Smooth muscle cell (in vitro differentiated cells): ENCODE results near the gene OR2L3. TPM values are rescaled to one million over a fixed set of nuclear protein-coding genes. Genes with fewer than 3 reads are reported as not detected.

ENCODE experiments used
- DNase-seq: peaks from one replicate; lab custom pipeline; 2025; ENCODE audit not compliant: unreplicated experiment; lab: John Stamatoyannopoulos, UW
- H2AFZ ChIP-seq: fragments of 200-600 bp; sonication (generic); 2 replicates; pipeline ENCODE4 v1.6.0; 2016; ENCODE audit warnings: antibody characterized with exemption, low read depth, mild to moderate bottlenecking
- H3F3A ChIP-seq: fragments of 200-600 bp; sonication (generic); 2 replicates; pipeline ENCODE4 v1.6.0; 2017; ENCODE audit warnings: antibody characterized with exemption, low read depth
- H3K27ac ChIP-seq: fragments of 200-600 bp; sonication (generic); 2 replicates; pipeline ENCODE4 v1.5.1; 2016; ENCODE audit warnings: low read depth, mild to moderate bottlenecking
- H3K27me3 ChIP-seq: fragments of 200-600 bp; sonication (generic); 2 replicates; pipeline ENCODE4 v1.6.1; 2016; ENCODE audit warnings: low read depth, mild to moderate bottlenecking
- H3K36me3 ChIP-seq: fragments of 200-600 bp; sonication (generic); 2 replicates; pipeline ENCODE4 v1.5.1; 2016; ENCODE audit warnings: low read depth
- H3K4me1 ChIP-seq: fragments of 200-600 bp; sonication (generic); 2 replicates; pipeline ENCODE4 v1.5.1; 2016; ENCODE audit warnings: low read depth
- H3K4me2 ChIP-seq: fragments of 200-600 bp; sonication (generic); 2 replicates; pipeline ENCODE4 v1.6.0; 2016; ENCODE audit warnings: mild to moderate bottlenecking
- H3K4me3 ChIP-seq: fragments of 200-600 bp; sonication (generic); 2 replicates; pipeline ENCODE4 v1.5.1; 2016; ENCODE audit warnings: mild to moderate bottlenecking
- H3K79me2 ChIP-seq: fragments of 200-600 bp; sonication (generic); 2 replicates; pipeline ENCODE4 v1.6.0; 2016; ENCODE audit warnings: low read depth, mild to moderate bottlenecking
- H3K9ac ChIP-seq: fragments of 200-600 bp; sonication (generic); 2 replicates; pipeline ENCODE4 v1.6.0; 2016; ENCODE audit warnings: low read depth
- H3K9me3 ChIP-seq: fragments of 200-600 bp; sonication (generic); replicated peaks from 2 replicates; pipeline ENCODE4 v1.5.1; 2016; ENCODE audit warnings: low read depth
- H4K20me1 ChIP-seq: fragments of 200-600 bp; sonication (generic); 2 replicates; pipeline ENCODE4 v1.6.0; 2016; ENCODE audit warnings: low read depth
- WGBS: methylation state at CpG from one replicate; pipeline ENCODE4 v1.1.7; 2016; ENCODE audit warnings: low lambda C conversion rate; 5-methylcytosine and 5-hydroxymethylcytosine counted together
- polyA plus RNA-seq: library from polyadenylated mRNA; unstranded; fragments of >200 nt; fragmentation: Nextera tagmentation; extraction: Ambion mirVana; gene quantifications from 2 replicates; pipeline ENCODE4 v1.2.1, GENCODE V29; 2016
- total RNA-seq: library from RNA; depleted of rRNA; stranded (reverse); fragments of >200 nt; gene quantifications from 2 replicates; pipeline ENCODE4 v1.2.3, GENCODE V29; 2014
- TF ChIP-seq, protein P1 (sequence below): fragments of 200-600 bp; sonication (generic); IDR thresholded peaks from 2 replicates; pipeline ENCODE4 v1.5.1; 2017; ENCODE audit warnings: borderline replicate concordance, mild to moderate bottlenecking, antibody characterized with exemption; ENCODE audit not compliant: insufficient read depth, poor library complexity, severe bottlenecking

OR2L3 gene
- total and polyA plus RNA-seq, 2 experiments from 2014 or later = not detected

- Histone ChIP-seq H3K79me2 (no peaks in the 10 kb centered on the region), H3K9me3 (peaks cover 19% of the 10 kb centered on the region), H3F3A (no peaks in the 10 kb centered on the region), H3K27ac (no peak within 1 kb of the TSS), H3K4me1 (no peaks in the 10 kb centered on the region), H4K20me1 (no peaks in the 10 kb centered on the region), H2AFZ (no peak within 1 kb of the TSS), H3K36me3 (no peaks in the 10 kb centered on the region), H3K4me2 (no peak within 1 kb of the TSS), H3K27me3 (no peaks in the 10 kb centered on the region), H3K4me3 (no peak within 1 kb of the TSS), H3K9ac (no peak within 1 kb of the TSS)
- no peak for DNase-seq
- TF ChIP-seq, protein P1, sequence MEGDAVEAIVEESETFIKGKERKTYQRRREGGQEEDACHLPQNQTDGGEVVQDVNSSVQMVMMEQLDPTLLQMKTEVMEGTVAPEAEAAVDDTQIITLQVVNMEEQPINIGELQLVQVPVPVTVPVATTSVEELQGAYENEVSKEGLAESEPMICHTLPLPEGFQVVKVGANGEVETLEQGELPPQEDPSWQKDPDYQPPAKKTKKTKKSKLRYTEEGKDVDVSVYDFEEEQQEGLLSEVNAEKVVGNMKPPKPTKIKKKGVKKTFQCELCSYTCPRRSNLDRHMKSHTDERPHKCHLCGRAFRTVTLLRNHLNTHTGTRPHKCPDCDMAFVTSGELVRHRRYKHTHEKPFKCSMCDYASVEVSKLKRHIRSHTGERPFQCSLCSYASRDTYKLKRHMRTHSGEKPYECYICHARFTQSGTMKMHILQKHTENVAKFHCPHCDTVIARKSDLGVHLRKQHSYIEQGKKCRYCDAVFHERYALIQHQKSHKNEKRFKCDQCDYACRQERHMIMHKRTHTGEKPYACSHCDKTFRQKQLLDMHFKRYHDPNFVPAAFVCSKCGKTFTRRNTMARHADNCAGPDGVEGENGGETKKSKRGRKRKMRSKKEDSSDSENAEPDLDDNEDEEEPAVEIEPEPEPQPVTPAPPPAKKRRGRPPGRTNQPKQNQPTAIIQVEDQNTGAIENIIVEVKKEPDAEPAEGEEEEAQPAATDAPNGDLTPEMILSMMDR = no peak
- WGBS = 38% methylated on average over 2 of the region's 2 CpGs
These were observed 16.9 kb upstream of the OR2L3 start, which contains the start of gene OR2L2 for GRCh38 chr1:248029770-248030169. Gene OR2L2, plus strand, starts transcription at chr1:248030070. Its CDS starts 8,198 bp downstream, at chr1:248038268.

GRCh38 chr1:248045209-248045608 lies 1.4 kb upstream of the OR2L3 start:
- H4K20me1 ChIP-seq = no peaks in the 10 kb centered on the region
- H3K4me2 ChIP-seq = no peak overlapping the region
- H3K9me3 ChIP-seq = no peaks in the 10 kb centered on the region
- 66% methylated on average over 5 of the region's 5 CpGs for WGBS
- H3K4me3 ChIP-seq = no peak overlapping the region
- no peaks in the 10 kb centered on the region for H3F3A ChIP-seq
- H3K9ac ChIP-seq = no peak overlapping the region
- H3K36me3 ChIP-seq = no peaks in the 10 kb centered on the region
- H3K27me3 ChIP-seq = no peaks in the 10 kb centered on the region
- TF ChIP-seq, protein P1 = no peak
- DNase-seq = no peak
- no peaks in the 10 kb centered on the region for H3K4me1 ChIP-seq
- no peak overlapping the region for H3K27ac ChIP-seq
- H3K79me2 ChIP-seq = no peaks in the 10 kb centered on the region
- no peak overlapping the region for H2AFZ ChIP-seq

GRCh38 chr1:248047008-248047407 lies 372 bp downstream of the OR2L3 start:
- H3K4me3 ChIP-seq = no peak overlapping the region
- no peaks in the 10 kb centered on the region for H3K36me3 ChIP-seq
- no peak for DNase-seq
- H2AFZ ChIP-seq = no peak overlapping the region
- H3F3A ChIP-seq = no peaks in the 10 kb centered on the region
- no peak overlapping the region for H3K9ac ChIP-seq
- H3K27me3 ChIP-seq = no peaks in the 10 kb centered on the region
- WGBS = 56% methylated on average over 1 of the region's 1 CpG
- no peaks in the 10 kb centered on the region for H3K79me2 ChIP-seq
- no peak overlapping the region for H3K4me2 ChIP-seq
- TF ChIP-seq, protein P1 = no peak
- no peak overlapping the region for H3K27ac ChIP-seq
- no peaks in the 10 kb centered on the region for H4K20me1 ChIP-seq
- no peaks in the 10 kb centered on the region for H3K9me3 ChIP-seq
- H3K4me1 ChIP-seq = no peaks in the 10 kb centered on the region

GRCh38 chr1:248054671-248055070 lies 8.0 kb downstream of the OR2L3 start:
- H2AFZ ChIP-seq = no peak overlapping the region
- no peaks in the 10 kb centered on the region for H3F3A ChIP-seq
- peaks cover 22% of the 10 kb centered on the region for H3K9me3 ChIP-seq
- H3K9ac ChIP-seq = no peak overlapping the region
- DNase-seq = no peak
- H4K20me1 ChIP-seq = no peaks in the 10 kb centered on the region
- H3K27me3 ChIP-seq = no peaks in the 10 kb centered on the region
- H3K79me2 ChIP-seq = no peaks in the 10 kb centered on the region
- no peaks in the 10 kb centered on the region for H3K4me1 ChIP-seq
- H3K27ac ChIP-seq = no peak overlapping the region
- no peak overlapping the region for H3K4me3 ChIP-seq
- TF ChIP-seq, protein P1 = no peak
- no peaks in the 10 kb centered on the region for H3K36me3 ChIP-seq
- no peak overlapping the region for H3K4me2 ChIP-seq
